ENCODE results near the gene OR2A25. TPM values are rescaled to one million over a fixed set of nuclear protein-coding genes. Genes with fewer than 3 reads are reported as not detected.

The OR2A25 gene
- total and polyA plus RNA-seq, 9 donors: not detected

GRCh38 chr7:144069953-144070352 lies 342 bp downstream of the OR2A25 start:
- no peak overlapping the region for H3K27ac ChIP-seq
- no peaks in the 10 kb centered on the region for H3K9me3 ChIP-seq
- no peak for TF ChIP-seq CTCF (IDR thresholded peaks at IDR 0.05)
- TF ChIP-seq EP300 (IDR thresholded peaks at IDR 0.05): no peak
- TF ChIP-seq POLR2A (IDR thresholded peaks at IDR 0.05): no peak
- DNase-seq: no peak
- intact Hi-C loops (cut with DNase I): no loop called here
- H3K36me3 ChIP-seq: no peaks in the 10 kb centered on the region
- no peak overlapping the region for H3K4me3 ChIP-seq
- H3K4me1 ChIP-seq (ENCODE audit: insufficient read depth): no peaks in the 10 kb centered on the region
- WGBS, 3 donors: 39 to 51% (median 42%) methylated on average over 2 of the region's 2 CpGs
- peaks cover 3% of the 10 kb centered on the region for H3K27me3 ChIP-seq

- no peaks in the 10 kb centered on the region for H3K36me3 ChIP-seq
- TF ChIP-seq POLR2A (IDR thresholded peaks at IDR 0.05): no peak
- no peak for TF ChIP-seq CTCF (IDR thresholded peaks at IDR 0.05)
- no peak for TF ChIP-seq EP300 (IDR thresholded peaks at IDR 0.05)
- peaks cover 3% of the 10 kb centered on the region for H3K27me3 ChIP-seq
- H3K27ac ChIP-seq: no peak overlapping the region
- intact Hi-C loops (cut with DNase I): no loop called here
- 88 to 94% (median 90%) methylated on average over 8 of the region's 8 CpGs for WGBS, 3 donors
- H3K9me3 ChIP-seq: no peaks in the 10 kb centered on the region
- no peak overlapping the region for H3K4me3 ChIP-seq
- no peak for DNase-seq
- no peaks in the 10 kb centered on the region for H3K4me1 ChIP-seq (ENCODE audit: insufficient read depth)
Observed at GRCh38 chr7:144074374-144074773, 4.8 kb downstream of the OR2A25 start.

- DNase-seq: no peak
- H3K4me3 ChIP-seq: no peak within 1 kb of the TSS
- no peak for TF ChIP-seq EP300 (IDR thresholded peaks at IDR 0.05)
- TF ChIP-seq POLR2A (IDR thresholded peaks at IDR 0.05): no peak
- no peak for TF ChIP-seq CTCF (IDR thresholded peaks at IDR 0.05)
- H3K36me3 ChIP-seq: no peaks in the 10 kb centered on the region
- no peaks in the 10 kb centered on the region for H3K9me3 ChIP-seq
- intact Hi-C loops (cut with DNase I): no loop called here
- H3K27ac ChIP-seq: no peak within 1 kb of the TSS
- WGBS, 3 donors: 83 to 90% (median 86%) methylated on average over 2 of the region's 2 CpGs
- H3K4me1 ChIP-seq (ENCODE audit: insufficient read depth): no peaks in the 10 kb centered on the region
- no peaks in the 10 kb centered on the region for H3K27me3 ChIP-seq
Observed at GRCh38 chr7:144085978-144086377, 16.4 kb downstream of the OR2A25 start, which contains the start of gene OR2A12. TSS of gene OR2A12 (plus strand) at chr7:144086278. CDS start at chr7:144095108, 8,830 bp downstream.

GRCh38 chr7:144086730-144087129 lies 17.1 kb downstream of the OR2A25 start:
- Histone ChIP-seq H3K27ac (no peak overlapping the region), H3K27me3 (no peaks in the 10 kb centered on the region), H3K36me3 (no peaks in the 10 kb centered on the region), H3K4me1 (ENCODE audit: insufficient read depth) (no peaks in the 10 kb centered on the region), H3K4me3 (no peak overlapping the region), H3K9me3 (no peaks in the 10 kb centered on the region)
- TF ChIP-seq POLR2A (IDR thresholded peaks at IDR 0.05): no peak
- no peak for DNase-seq
- intact Hi-C loops (cut with DNase I): no loop called here
- WGBS, 3 donors: 47 to 55% (median 55%) methylated on average over 4 of the region's 4 CpGs

GRCh38 chr7:144087230-144087629 lies 17.6 kb downstream of the OR2A25 start:
- Histone ChIP-seq H3K27ac (no peak overlapping the region), H3K4me3 (no peak overlapping the region), H3K4me1 (ENCODE audit: insufficient read depth) (no peaks in the 10 kb centered on the region), H3K27me3 (no peaks in the 10 kb centered on the region), H3K36me3 (no peaks in the 10 kb centered on the region), H3K9me3 (no peaks in the 10 kb centered on the region)
- no peak for TF ChIP-seq EP300 (IDR thresholded peaks at IDR 0.05)
- no peak for TF ChIP-seq POLR2A (IDR thresholded peaks at IDR 0.05)
- TF ChIP-seq CTCF (IDR thresholded peaks at IDR 0.05): no peak
- WGBS, 3 donors: 2 to 41% (median 13%) methylated on average over 1 of the region's 1 CpG
- intact Hi-C loops (cut with DNase I): no loop called here
- DNase-seq: no peak
